Measurements from ENCODE around the gene ZDBF2.

DNA sequence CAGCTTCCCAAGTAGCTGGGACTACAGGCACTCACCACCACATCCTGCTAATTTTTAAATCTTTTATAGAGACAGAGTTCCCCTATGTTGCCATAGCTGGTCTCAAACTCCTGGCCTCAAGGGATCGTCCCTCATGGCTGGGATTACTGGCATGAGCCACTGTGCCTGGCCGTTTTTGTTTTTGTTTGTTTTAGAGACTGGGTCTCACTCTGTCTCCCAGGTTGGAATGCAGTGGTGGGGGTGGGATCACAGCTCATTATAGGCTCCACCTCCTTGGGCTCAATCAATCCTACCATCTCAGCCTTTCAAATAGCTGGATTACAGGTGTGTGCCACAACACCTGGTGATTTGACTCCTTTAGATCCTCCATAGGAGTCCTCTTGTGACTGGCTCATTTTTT is 19.5 kb upstream of the ZDBF2 start:
- TF ChIP-seq, protein P1, sequence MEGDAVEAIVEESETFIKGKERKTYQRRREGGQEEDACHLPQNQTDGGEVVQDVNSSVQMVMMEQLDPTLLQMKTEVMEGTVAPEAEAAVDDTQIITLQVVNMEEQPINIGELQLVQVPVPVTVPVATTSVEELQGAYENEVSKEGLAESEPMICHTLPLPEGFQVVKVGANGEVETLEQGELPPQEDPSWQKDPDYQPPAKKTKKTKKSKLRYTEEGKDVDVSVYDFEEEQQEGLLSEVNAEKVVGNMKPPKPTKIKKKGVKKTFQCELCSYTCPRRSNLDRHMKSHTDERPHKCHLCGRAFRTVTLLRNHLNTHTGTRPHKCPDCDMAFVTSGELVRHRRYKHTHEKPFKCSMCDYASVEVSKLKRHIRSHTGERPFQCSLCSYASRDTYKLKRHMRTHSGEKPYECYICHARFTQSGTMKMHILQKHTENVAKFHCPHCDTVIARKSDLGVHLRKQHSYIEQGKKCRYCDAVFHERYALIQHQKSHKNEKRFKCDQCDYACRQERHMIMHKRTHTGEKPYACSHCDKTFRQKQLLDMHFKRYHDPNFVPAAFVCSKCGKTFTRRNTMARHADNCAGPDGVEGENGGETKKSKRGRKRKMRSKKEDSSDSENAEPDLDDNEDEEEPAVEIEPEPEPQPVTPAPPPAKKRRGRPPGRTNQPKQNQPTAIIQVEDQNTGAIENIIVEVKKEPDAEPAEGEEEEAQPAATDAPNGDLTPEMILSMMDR (conservative IDR thresholded peaks at IDR 0.05 in 1 of 2, IDR thresholded peaks at IDR 0.05 in 1 of 2; ENCODE audit: extremely low read depth in 1 of 2, insufficient read depth in 1 of 2, low read depth in 1 of 2, low read length in 2 of 2) = no peak
- TF ChIP-seq EZH2 (IDR thresholded peaks at IDR 0.05; ENCODE audit: borderline replicate concordance, low read length) = no peak

Measured in mammary epithelial cell (primary cell).